Measurements from ENCODE around the gene SQSTM1.

The SQSTM1 gene

DNA sequence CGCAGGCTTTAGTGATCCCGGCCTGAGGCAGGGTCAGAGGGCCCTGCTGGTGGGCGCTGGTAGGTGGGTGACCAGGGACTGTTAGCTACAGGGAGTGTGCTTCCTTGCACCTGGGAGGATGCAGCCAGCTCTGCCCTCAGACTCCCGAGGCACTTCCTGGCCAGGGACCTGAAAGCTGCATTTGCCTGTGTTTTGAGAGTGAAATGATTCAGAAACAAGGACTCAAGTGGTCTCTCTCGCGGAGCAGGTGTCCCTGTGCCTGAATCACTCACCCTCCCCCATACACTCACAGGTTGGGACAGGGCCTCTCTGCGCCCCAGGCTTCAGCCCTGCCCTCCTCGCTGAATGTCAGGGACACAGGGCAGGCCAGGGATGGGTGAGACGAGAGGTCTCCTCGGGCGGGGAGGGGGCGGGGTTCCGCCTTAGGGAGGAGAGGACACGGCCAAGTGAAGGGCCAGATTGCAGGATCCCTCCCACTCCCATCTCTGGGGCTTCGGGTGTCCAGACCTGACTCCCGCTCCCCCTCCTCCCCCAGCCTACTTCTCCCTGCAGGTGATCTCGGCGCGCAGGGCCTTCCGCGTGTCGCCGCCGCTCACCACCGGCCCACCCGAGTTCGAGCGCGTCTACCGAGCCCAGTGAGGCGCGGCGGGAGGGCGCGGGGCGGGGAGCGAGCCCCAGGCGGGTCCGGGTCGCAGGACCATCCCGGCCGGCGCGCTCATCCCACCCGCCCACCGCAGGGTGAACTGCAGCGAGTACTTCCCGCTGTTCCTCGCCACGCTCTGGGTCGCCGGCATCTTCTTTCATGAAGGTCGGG lies 25.4 kb upstream of the SQSTM1 start:
- peak overlapping the region; percentile 66 for H3K4me3 ChIP-seq (ENCODE audit: low read depth, low read length)
- TF ChIP-seq, protein P1, sequence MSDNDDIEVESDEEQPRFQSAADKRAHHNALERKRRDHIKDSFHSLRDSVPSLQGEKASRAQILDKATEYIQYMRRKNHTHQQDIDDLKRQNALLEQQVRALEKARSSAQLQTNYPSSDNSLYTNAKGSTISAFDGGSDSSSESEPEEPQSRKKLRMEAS (IDR thresholded peaks at IDR 0.05; ENCODE audit: low read depth, low read length): no peak
- TF ChIP-seq MYC (IDR thresholded peaks at IDR 0.05; ENCODE audit: low read depth, low read length) (no peak), POLR2A (IDR thresholded peaks at IDR 0.05; ENCODE audit: extremely low read depth, insufficient read length) (no peak)
- TF ChIP-seq, protein P2, sequence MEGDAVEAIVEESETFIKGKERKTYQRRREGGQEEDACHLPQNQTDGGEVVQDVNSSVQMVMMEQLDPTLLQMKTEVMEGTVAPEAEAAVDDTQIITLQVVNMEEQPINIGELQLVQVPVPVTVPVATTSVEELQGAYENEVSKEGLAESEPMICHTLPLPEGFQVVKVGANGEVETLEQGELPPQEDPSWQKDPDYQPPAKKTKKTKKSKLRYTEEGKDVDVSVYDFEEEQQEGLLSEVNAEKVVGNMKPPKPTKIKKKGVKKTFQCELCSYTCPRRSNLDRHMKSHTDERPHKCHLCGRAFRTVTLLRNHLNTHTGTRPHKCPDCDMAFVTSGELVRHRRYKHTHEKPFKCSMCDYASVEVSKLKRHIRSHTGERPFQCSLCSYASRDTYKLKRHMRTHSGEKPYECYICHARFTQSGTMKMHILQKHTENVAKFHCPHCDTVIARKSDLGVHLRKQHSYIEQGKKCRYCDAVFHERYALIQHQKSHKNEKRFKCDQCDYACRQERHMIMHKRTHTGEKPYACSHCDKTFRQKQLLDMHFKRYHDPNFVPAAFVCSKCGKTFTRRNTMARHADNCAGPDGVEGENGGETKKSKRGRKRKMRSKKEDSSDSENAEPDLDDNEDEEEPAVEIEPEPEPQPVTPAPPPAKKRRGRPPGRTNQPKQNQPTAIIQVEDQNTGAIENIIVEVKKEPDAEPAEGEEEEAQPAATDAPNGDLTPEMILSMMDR (IDR thresholded peaks at IDR 0.05; ENCODE audit: low read depth, low read length): no peak
- peak; percentile 48 for DNase-seq (ENCODE audit: low read depth)

DNA sequence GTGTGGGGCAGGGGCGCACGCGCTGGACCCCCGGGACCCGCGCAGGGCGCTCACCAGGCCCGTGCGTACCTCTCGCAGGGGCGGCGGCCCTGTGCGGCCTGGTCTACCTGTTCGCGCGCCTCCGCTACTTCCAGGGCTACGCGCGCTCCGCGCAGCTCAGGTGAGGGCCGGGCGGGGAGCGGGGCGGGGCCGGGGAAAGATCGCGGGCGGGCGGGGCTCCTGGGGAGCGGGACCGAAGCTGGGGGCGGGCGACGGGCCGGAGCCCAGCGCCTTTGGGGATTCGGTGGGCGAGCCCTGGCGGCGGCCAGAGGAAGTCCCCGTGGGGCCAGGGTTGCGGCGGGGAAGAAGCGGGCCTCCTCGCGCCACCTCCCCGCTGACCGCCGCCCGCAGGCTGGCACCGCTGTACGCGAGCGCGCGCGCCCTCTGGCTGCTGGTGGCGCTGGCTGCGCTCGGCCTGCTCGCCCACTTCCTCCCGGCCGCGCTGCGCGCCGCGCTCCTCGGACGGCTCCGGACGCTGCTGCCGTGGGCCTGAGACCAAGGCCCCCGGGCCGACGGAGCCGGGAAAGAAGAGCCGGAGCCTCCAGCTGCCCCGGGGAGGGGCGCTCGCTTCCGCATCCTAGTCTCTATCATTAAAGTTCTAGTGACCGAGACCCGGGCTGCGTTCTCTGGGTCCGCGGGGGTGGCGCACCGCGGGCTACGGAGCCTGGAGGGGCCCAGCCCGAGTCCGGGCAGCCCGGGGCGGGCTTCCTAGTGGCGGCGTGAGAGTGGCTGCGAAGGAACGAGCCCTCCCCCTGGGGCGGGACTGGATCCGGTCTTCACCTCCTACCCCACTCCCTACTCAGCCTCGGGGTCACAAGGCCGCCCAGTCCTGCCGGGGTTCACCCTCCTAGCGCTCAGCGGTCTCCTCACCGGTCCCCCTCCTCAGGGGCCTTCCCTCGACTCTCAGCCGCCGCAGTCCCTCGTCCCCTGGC lies 24.6 kb upstream of the SQSTM1 start:
- DNase-seq (ENCODE audit: low read depth): peak; percentile 93
- H3K4me3 ChIP-seq (ENCODE audit: low read depth, low read length): peak overlapping the region; percentile 34
- TF ChIP-seq MYC (IDR thresholded peaks at IDR 0.05; ENCODE audit: low read depth, low read length) (peak; percentile 47; the same call in 1 of the 2 replicates), POLR2A (IDR thresholded peaks at IDR 0.05; ENCODE audit: extremely low read depth, insufficient read length) (no peak)
- TF ChIP-seq, protein P1 (IDR thresholded peaks at IDR 0.05; ENCODE audit: low read depth, low read length): no peak; the same call in 1 of the 2 replicates
- TF ChIP-seq, protein P2 (IDR thresholded peaks at IDR 0.05; ENCODE audit: low read depth, low read length): peak; percentile 8

DNA sequence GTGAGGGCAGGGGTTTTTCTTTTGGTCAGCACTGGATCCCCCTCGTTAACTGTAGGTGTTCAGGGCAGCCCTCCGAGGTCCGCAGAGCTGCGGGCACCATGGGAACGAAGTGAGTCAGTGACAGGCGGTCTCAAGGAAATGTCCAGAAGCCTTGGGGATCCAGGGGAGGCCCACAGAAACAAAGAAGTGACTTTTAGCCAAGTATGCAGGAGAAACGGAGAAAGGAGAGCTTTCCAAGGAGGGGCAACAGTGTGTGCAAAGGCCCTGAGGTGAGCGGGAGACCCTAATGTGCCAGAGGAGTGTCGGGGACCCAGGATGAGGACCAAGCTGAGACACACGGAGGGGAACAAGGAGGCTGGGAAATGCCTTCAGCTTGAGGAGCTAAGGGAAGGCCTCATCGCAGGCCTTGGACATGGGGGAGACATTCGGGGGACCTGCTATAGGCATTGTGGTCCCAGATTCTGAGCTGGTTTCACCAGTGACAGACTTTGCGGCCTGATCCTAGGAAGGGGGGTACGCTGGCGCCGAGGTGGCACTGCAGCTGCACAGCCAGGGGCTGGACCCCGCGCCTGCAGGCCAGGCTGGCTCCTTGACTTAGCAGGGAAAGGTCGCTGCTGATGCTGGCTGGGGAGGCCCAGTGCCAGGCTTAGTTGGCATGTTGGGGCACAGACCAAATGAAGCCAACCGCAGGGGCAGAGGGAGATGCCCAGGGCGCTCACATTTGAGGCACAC lies 23.7 kb upstream of the SQSTM1 start:
- TF ChIP-seq, protein P2 (IDR thresholded peaks at IDR 0.05; ENCODE audit: low read depth, low read length): no peak
- TF ChIP-seq POLR2A (IDR thresholded peaks at IDR 0.05; ENCODE audit: extremely low read depth, insufficient read length) (no peak), MYC (IDR thresholded peaks at IDR 0.05; ENCODE audit: low read depth, low read length) (no peak)
- TF ChIP-seq, protein P1 (IDR thresholded peaks at IDR 0.05; ENCODE audit: low read depth, low read length): no peak
- DNase-seq (ENCODE audit: low read depth): no peak
- H3K4me3 ChIP-seq (ENCODE audit: low read depth, low read length): peak overlapping the region; percentile 21

DNA sequence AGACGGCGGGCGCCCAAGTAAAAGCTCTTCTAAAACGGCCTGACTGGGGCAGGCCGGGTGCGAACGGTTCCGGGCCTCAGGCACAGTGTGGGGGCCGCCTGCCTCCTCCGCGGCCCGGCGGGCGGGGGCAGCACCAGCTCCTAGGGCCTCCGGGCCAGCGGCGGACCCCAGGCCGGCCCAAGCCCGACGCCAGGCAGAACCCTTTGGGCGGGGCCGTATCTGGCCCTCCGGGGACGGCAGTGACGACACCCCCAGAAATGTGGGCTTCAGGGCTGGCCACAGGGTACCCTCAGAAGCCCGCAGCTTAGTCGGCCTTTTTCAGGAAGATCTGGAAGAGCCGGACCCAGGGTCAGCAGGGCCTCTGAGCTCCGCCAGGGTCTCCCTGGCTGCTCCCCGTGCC lies 23.0 kb upstream of the SQSTM1 start:
- no peak for DNase-seq (ENCODE audit: low read depth)
- no peak overlapping the region for H3K4me3 ChIP-seq (ENCODE audit: low read depth, low read length)
- TF ChIP-seq POLR2A (IDR thresholded peaks at IDR 0.05; ENCODE audit: extremely low read depth, insufficient read length) (no peak), MYC (IDR thresholded peaks at IDR 0.05; ENCODE audit: low read depth, low read length) (no peak)
- TF ChIP-seq, protein P1 (IDR thresholded peaks at IDR 0.05; ENCODE audit: low read depth, low read length): no peak
- TF ChIP-seq, protein P2 (IDR thresholded peaks at IDR 0.05; ENCODE audit: low read depth, low read length): no peak

DNA sequence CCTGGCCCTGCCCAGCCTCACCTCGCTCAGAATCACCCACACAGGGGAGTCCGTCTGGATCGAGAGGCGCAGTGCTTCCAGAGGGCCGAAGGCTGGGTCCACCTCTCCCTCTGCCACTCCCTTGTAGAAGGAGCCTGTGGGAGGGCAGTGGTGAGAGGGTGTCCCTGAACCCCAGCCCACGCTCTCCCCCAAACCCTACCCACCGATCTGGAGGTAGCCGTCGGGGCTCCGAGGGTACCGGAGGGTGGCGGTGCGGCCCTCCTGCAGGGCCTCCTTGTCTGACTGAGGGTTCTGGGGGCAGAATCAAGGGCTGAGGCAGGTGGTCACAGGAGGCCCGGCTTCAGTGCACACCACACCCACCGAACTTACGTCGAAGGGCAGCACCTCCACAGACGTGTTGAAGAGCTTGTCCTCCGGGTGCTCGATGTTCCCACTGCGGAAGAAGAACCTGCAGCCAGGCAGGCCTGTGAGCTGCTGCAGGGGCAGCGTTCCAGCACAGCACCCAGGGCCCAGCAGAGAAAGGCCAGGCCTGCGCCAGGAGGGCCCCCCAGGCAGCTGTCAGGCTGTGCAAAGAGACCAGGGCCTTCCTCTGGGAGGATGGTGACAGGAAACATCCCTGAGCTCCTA lies 22.4 kb upstream of the SQSTM1 start:
- no peak for DNase-seq (ENCODE audit: low read depth)
- H3K4me3 ChIP-seq (ENCODE audit: low read depth, low read length): no peak overlapping the region
- TF ChIP-seq, protein P1 (IDR thresholded peaks at IDR 0.05; ENCODE audit: low read depth, low read length): no peak
- TF ChIP-seq POLR2A (IDR thresholded peaks at IDR 0.05; ENCODE audit: extremely low read depth, insufficient read length) (no peak), MYC (IDR thresholded peaks at IDR 0.05; ENCODE audit: low read depth, low read length) (no peak)
- TF ChIP-seq, protein P2 (IDR thresholded peaks at IDR 0.05; ENCODE audit: low read depth, low read length): no peak
